HG03439 (cell line): Measurements from ENCODE around the gene SEMA3C.
A peak's percentile ranks its signal among the peaks of the same experiment; 100 is the strongest.
"Not testable (repeated sequence)": the region's sequence is repeated elsewhere in the genome, so short reads cannot be mapped to it uniquely, and the experiment has no call there.

Experiments used
- ATAC-seq: cut with Tn5 transposase; IDR thresholded peaks from one replicate; pipeline ENCODE4 v1.9.1; 2021; ENCODE audit warnings: mild to moderate bottlenecking, moderate library complexity; ENCODE audit not compliant: unreplicated experiment

The SEMA3C gene

DNA sequence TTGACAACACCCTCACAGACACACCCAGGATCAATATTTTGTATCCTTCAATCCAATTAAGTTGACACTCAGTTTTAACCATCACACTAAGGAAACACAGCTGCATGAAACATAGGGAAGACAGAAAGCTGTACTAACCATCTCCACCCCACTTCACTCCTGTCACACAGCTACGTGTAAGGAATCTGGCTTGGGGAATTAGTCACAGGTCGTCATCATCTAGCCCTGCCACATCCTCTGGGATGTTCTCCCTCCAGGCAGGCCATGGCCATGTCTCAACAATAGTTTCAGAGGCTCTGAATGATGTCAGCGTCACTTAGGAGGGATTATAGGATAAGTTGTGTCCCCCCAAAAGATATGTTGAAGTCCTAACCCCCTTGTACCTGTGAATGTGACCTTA is 10.8 kb upstream of the SEMA3C start:
- ATAC-seq = no peak

- ATAC-seq = not testable (repeated sequence)
These were observed 8.1 kb upstream of the SEMA3C start for GRCh38 chr7:80926955-80927354.

GRCh38 chr7:80924090-80924489 is 5.2 kb upstream of the SEMA3C start:
- no peak for ATAC-seq

- ATAC-seq = no peak
These were observed 4.4 kb upstream of the SEMA3C start for GRCh38 chr7:80923211-80923612.

DNA sequence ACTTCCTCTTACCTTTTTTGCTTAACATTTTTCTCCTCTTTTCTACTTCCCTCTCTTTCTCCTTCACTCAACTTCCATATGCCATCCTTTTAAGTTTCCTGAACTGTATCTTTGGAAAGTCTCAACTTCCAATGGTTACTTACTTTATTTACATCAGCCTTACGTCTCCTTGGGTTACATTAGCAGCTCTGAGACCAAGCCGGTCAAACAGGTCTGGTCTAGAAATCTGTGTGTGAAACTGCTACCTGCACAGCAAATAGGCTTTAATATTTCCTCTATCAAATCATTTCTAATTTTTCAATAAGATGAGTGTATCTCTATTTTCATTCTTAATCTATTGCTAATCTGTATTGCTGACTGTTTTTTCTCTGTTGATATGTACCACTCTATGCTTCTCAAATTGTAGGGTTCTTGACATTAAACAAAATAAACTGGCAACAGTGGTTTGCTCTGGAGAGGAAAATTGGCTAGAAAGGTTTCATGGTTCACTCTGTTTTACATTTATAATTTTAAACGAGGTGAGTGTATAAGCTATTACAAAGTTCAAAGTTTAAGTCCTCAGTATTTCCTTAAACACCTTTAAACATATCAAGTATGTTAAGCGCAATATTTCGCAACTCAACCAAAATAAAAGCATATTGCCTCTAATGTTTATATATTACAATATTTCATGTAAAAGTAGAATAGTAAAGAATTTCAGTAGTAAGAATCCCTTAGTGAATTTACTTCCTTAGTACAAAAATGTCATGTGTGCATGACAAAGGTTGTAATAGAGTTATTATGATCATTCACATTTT is 3.6 kb upstream of the SEMA3C start:
- ATAC-seq = no peak

GRCh38 chr7:80921130-80921529 is 2.3 kb upstream of the SEMA3C start:
- ATAC-seq = no peak

- ATAC-seq = peak; percentile 57
These were observed 452 bp downstream of the SEMA3C start for GRCh38 chr7:80918399-80918798.

- ATAC-seq = no peak
These were observed 1.8 kb downstream of the SEMA3C start for GRCh38 chr7:80916770-80917741.

GRCh38 chr7:80910228-80910627 is 8.6 kb downstream of the SEMA3C start:
- no peak for ATAC-seq

GRCh38 chr7:80908360-80908797 is 10.5 kb downstream of the SEMA3C start:
- ATAC-seq = no peak

GRCh38 chr7:80907612-80908011 is 11.2 kb downstream of the SEMA3C start:
- no peak for ATAC-seq

DNA sequence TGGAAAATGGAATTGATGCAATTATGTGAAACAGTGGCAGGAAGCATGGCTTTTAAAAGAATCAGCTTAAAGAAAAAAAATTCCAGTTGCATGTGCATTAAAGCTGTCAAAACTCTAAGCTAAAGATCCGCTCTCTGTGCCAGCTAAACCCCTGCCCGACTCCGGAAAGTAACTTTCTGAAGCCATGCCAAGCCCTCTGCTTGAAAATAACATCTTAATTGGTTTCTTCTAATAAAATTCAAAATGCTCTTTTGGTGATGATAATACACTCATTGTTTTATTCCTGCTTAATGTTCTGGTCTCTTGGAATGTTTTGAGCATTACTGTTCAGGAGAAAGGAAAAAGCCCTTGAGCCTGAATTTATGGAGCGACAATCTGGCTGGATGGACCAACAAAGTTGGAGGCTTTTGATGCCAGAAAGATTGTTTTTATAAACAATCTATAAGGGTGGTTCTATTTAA is 11.7 kb downstream of the SEMA3C start:
- ATAC-seq = no peak

- ATAC-seq = no peak
These were observed 13.5 kb downstream of the SEMA3C start for GRCh38 chr7:80905334-80905733.

DNA sequence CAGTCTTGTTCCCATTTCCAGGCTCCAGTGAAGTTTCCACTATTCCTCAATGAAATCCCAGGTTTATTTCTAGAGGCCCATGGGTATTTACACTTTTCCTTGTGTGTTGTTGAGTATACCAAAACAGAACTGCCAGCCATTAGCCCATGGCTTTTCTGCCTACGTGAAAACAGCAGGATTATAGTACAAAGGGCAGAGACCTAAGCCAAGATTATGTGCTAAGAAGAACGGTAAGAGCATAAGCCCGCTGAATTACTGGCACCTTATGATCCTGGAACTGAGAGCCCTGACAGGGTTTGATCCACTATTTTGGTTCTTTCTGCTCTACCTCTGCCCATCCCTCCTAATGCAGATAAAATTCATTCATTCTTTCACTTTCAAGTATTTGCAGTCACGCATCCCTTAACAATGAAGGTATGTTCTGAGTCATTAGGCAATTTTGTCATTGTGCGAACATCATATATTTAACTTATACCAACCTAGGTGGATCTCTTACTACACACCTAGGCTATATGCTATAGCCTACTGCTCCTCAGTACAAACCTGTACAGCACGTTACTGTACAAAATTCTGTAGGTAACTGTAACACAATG is 16.0 kb downstream of the SEMA3C start:
- ATAC-seq = peak; percentile 51

GRCh38 chr7:80902019-80902418 is 16.8 kb downstream of the SEMA3C start:
- no peak for ATAC-seq

DNA sequence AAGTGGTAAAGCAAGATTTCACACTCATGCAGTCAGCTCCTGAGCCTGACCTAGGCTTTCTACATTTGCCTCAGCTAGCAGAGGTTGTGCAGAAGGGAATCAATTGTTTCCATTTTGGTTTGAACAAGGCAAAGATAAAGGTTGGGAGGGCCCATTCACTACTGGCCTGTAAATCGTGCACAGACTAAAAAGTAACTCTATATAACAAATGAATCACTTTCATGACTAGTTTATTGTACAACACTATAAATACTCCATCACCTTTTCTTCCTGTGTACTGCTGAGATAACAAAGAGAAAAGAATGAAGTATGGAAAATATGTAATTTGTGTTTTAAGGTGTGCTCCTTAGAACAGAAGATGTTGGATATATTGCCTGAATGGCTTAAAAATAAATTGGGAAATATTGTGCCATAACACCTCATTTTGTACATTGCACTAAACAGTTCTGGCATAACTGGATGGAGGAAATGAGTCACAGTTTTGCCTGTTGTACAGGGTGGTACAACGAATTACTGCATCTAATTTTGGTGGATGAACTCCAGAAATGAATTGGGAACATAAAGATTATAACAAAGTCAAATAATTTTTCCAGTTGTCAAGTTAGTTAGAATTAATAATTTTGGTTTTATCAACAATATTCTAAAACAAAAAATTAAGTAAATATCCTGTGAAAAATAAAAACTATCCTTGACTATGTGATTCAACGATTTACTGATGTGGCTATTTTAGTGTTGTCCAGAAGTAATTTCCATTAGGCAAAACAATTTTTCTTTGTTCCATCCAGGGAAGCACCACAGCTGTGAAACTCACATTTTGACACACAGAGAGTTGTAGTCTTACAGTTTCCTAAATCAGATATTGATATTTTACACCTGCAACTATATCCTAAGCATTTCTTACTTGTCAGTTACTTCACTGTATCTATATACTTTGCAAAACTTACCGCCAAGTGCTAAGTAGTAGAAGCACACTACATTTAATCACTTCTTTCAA is 18.0 kb downstream of the SEMA3C start:
- no peak for ATAC-seq

DNA sequence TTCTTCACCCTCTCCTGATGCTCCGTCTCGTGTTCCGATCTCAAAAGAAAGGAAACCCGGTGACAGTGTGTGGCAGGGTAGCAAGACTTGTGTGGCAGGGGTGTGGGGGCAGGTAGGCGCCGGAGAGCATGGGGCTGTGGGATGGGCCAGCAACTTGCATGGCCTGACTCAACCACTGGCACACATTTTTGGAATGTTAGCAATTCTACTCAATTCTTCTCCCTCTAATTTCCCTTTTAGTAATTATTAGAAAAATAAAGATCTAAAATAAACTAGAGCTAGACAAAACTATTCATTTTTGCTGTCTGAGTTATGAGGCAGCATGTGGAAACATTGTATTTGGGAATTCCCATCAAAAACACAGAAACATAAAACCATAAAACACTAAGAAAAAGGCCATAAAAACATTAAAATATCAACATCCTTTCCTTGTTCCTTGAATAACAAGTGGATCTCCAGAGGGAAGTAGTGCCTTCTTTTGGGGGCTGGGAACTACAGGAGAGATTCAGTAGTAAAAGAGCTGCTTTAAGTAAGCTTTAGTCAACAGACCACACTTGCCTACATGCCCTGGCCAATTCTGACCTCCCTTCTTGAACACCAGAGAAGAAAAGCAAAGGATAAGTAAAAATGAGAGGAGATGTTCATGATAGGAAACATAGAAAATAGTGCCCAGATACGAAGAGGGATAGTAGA is 21.8 kb downstream of the SEMA3C start:
- no peak for ATAC-seq

DNA sequence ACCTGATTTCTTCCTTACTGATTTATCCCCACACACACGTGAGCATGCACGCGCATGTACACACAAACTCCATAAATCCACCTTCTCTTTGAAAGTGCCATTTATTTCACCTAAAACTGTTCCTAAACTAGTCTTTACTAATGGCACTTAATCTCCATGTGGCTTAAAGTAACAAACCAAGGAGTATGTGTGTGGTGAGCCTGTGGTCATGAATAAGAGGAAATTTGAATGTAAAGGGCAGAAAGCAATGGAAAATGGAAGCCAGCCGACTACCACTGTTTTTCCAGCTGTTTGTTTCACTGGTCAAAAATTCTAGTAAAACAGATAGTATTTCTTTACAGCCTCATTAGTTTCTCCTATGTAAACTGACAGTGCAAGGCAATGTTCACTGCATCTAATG is 23.8 kb downstream of the SEMA3C start:
- no peak for ATAC-seq

DNA sequence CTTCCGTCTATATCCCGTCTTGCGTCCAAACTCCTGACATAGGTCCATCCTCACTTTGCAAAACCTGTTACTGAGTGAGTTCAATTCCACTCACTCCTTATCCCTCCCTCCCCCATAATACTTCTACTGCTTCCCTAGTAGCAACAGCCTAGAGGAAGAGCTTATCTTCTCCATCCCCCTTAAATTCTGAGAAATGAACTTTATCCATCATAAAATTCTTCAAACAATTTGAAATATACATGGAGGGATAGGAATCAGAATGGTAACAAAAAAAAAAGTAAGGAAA is 27.6 kb downstream of the SEMA3C start:
- no peak for ATAC-seq
